Large intestine (tissue), 3 donors: ENCODE measurements around the gene ATG5. TPM values are rescaled to one million over a fixed set of nuclear protein-coding genes. Genes with fewer than 3 reads are reported as not detected.
"Not testable (repeated sequence)": the region's sequence is repeated elsewhere in the genome, so short reads cannot be mapped to it uniquely, and the experiment has no call there.

Source experiments
- DNase-seq, 2 donors: peaks; one replicate each; pipeline versions ENCODE4 v3.0.0 to v3.0.0-alpha.2; 2013
- H3K27ac ChIP-seq: one replicate; pipeline ENCODE4 v1.5.1; 2013; ENCODE audit warnings: low read length
- H3K27me3 ChIP-seq: 2 replicates; pipeline ENCODE4 v1.6.1; 2013; ENCODE audit warnings: low read length; ENCODE audit not compliant: control insufficient read depth, insufficient read depth
- H3K36me3 ChIP-seq: 2 replicates; pipeline ENCODE4 v1.6.1; 2013; ENCODE audit warnings: low read length; ENCODE audit not compliant: control insufficient read depth, insufficient read depth
- H3K4me1 ChIP-seq: one replicate; pipeline ENCODE4 v1.6.1; 2013; ENCODE audit warnings: low read length; ENCODE audit not compliant: control insufficient read depth, insufficient read depth
- H3K4me3 ChIP-seq: one replicate; pipeline ENCODE4 v1.5.1; 2013; ENCODE audit warnings: low read length
- H3K9me3 ChIP-seq: one replicate; pipeline ENCODE4 v1.6.1; 2013; ENCODE audit warnings: mild to moderate bottlenecking, low read depth, low read length, moderate library complexity; ENCODE audit not compliant: control insufficient read depth
- WGBS: methylation state at CpG from one replicate; pipeline ENCODE4 v1.1.5; 2013; ENCODE audit warnings: low lambda C conversion rate; ENCODE audit not compliant: insufficient coverage; 5-methylcytosine and 5-hydroxymethylcytosine counted together
- polyA plus RNA-seq: library from polyadenylated mRNA; unstranded; fragments of 120-200 nt; gene quantifications from one replicate; pipeline ENCODE4 v1.2.1, GENCODE V29; 2013

Gene ATG5
- polyA plus RNA-seq, 1 donor: 33.0 TPM

GRCh38 chr6:106286746-106287145 lies 38.8 kb downstream of the ATG5 start:
- Histone ChIP-seq H3K36me3 (peaks cover 4% of the 10 kb centered on the region), H3K9me3 (no peaks in the 10 kb centered on the region), H3K27ac (no peak overlapping the region), H3K27me3 (no peaks in the 10 kb centered on the region), H3K4me1 (no peaks in the 10 kb centered on the region), H3K4me3 (no peak overlapping the region)
- DNase-seq: no peak
- WGBS: no CpG with 5 or more reads among the region's 1 CpG

- no peak for DNase-seq
- Histone ChIP-seq H3K27me3 (no peaks in the 10 kb centered on the region), H3K27ac (no peak overlapping the region), H3K36me3 (peaks cover 9% of the 10 kb centered on the region), H3K4me1 (no peaks in the 10 kb centered on the region), H3K9me3 (no peaks in the 10 kb centered on the region), H3K4me3 (no peak overlapping the region)
- WGBS: 100% methylated on average over 3 of the region's 10 CpGs
Measured at GRCh38 chr6:106283481-106283880, 42.1 kb downstream of the ATG5 start.

DNA sequence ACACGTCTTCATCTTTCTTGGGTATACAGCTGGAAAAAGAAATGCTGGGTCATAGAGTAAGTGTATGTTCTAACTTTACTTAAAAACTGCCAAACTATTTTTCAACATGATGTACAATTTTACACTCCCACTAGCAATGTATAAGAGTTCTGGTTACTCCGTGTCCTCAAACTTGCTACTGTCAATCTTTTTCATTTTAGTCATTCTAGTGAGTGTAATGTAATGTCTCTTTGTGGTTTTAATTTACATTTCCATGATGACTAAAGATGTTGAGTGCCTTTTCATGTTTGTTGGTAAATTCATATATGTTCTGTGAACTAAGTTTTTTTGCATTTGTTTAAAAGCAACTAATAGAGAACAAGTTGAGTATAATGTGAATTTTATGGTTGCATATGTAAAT lies 43.9 kb downstream of the ATG5 start:
- H3K4me1 ChIP-seq: no peaks in the 10 kb centered on the region
- 100% methylated on average over 1 of the region's 2 CpGs for WGBS
- H3K36me3 ChIP-seq: peaks cover 15% of the 10 kb centered on the region
- no peak for DNase-seq
- H3K27ac ChIP-seq: no peak overlapping the region
- no peaks in the 10 kb centered on the region for H3K9me3 ChIP-seq
- no peaks in the 10 kb centered on the region for H3K27me3 ChIP-seq
- H3K4me3 ChIP-seq: no peak overlapping the region

DNA sequence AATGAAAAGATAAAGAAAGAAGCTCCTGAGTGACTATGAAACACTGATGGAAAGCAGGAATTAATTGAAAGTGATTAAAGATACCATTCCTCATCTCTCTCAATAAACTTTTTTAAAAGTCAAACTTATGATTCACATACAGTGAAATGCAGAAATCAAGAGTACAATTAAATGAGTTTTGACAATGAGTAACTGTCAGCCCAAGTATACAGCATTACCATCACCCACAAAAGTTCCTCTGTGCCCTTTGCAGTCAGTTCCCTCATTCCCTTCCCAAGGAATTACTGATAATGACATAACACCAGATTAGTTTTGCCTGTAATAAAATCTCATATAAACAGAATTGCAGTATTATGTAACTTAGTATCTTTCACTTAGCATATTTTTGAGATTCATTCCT lies 44.5 kb downstream of the ATG5 start:
- H3K4me1 ChIP-seq: no peaks in the 10 kb centered on the region
- no peaks in the 10 kb centered on the region for H3K27me3 ChIP-seq
- no peak overlapping the region for H3K4me3 ChIP-seq
- DNase-seq: no peak
- H3K27ac ChIP-seq: no peak overlapping the region
- H3K9me3 ChIP-seq: no peaks in the 10 kb centered on the region
- peaks cover 15% of the 10 kb centered on the region for H3K36me3 ChIP-seq

GRCh38 chr6:106279179-106279578 lies 46.4 kb downstream of the ATG5 start:
- DNase-seq: no peak
- no peak overlapping the region for H3K4me3 ChIP-seq
- WGBS: no CpG with 5 or more reads among the region's 1 CpG

GRCh38 chr6:106275692-106276091 lies 49.9 kb downstream of the ATG5 start:
- H3K27ac ChIP-seq: no peak overlapping the region
- no peaks in the 10 kb centered on the region for H3K4me1 ChIP-seq
- WGBS: 90% methylated on average over 2 of the region's 5 CpGs
- peaks cover 15% of the 10 kb centered on the region for H3K36me3 ChIP-seq
- no peaks in the 10 kb centered on the region for H3K9me3 ChIP-seq
- DNase-seq: no peak
- H3K4me3 ChIP-seq: no peak overlapping the region
- H3K27me3 ChIP-seq: no peaks in the 10 kb centered on the region

More at GRCh38 chr6:106279179-106279578, 46.4 kb downstream of the ATG5 start:
- H3K9me3 ChIP-seq: no peaks in the 10 kb centered on the region
- H3K4me1 ChIP-seq: no peaks in the 10 kb centered on the region
- H3K36me3 ChIP-seq: peaks cover 15% of the 10 kb centered on the region
- H3K27ac ChIP-seq: no peak overlapping the region
- no peaks in the 10 kb centered on the region for H3K27me3 ChIP-seq

DNA sequence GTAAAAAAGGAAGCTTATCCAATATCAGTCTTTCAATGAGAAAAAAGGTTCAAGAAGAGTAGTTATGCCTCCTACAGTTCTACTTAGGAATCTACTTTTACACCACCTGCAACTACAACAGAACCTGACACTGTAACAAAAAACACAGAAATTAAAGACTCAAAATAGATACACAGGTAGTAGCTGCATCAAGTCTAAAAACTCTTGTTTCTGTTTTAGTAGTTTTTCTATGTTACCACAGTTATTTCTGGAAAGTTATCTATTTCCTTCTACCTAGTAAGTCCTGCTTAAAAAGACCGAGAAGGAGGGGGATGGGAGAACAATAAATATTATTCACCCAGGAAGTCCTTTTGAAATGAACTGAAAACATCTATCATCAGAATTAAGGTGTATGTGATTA lies 52.5 kb downstream of the ATG5 start:
- H3K9me3 ChIP-seq: peaks cover 10% of the 10 kb centered on the region
- DNase-seq: no peak
- no peaks in the 10 kb centered on the region for H3K27me3 ChIP-seq
- H3K27ac ChIP-seq: no peak overlapping the region
- no CpG with 5 or more reads among the region's 1 CpG for WGBS
- H3K4me3 ChIP-seq: no peak overlapping the region
- no peaks in the 10 kb centered on the region for H3K4me1 ChIP-seq
- H3K36me3 ChIP-seq: peaks cover 3% of the 10 kb centered on the region

DNA sequence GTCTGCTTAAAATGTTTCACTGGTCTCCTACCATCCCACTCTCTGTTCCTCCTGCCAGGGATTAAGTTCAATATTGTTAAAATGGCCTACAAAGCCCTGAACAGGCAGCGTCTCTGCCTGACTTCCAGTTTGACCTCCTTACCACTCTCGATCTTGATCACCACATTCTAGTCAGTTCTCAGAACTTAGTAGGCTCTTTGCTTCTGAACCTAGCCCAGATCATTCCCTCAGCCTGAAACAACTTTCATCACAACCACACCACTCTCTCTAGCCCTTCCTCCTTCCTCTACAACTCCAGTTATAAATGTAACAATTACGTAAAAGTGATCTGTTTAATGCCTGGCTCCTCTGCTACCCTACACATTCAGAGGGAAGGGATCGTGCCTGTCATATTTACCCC lies 53.3 kb downstream of the ATG5 start:
- DNase-seq: no peak
- H3K4me3 ChIP-seq: no peak overlapping the region
- no peak overlapping the region for H3K27ac ChIP-seq
- H3K27me3 ChIP-seq: no peaks in the 10 kb centered on the region
- H3K36me3 ChIP-seq: no peaks in the 10 kb centered on the region
- no peaks in the 10 kb centered on the region for H3K4me1 ChIP-seq
- H3K9me3 ChIP-seq: peaks cover 13% of the 10 kb centered on the region
- 90% methylated on average over 2 of the region's 4 CpGs for WGBS

- DNase-seq: no peak
- Histone ChIP-seq H3K27me3 (no peaks in the 10 kb centered on the region), H3K4me1 (no peaks in the 10 kb centered on the region), H3K36me3 (no peaks in the 10 kb centered on the region), H3K27ac (no peak overlapping the region), H3K4me3 (no peak overlapping the region), H3K9me3 (peaks cover 19% of the 10 kb centered on the region)
- WGBS: 100% methylated on average over 1 of the region's 2 CpGs
Measured at GRCh38 chr6:106270414-106270813, 55.1 kb downstream of the ATG5 start.

DNA sequence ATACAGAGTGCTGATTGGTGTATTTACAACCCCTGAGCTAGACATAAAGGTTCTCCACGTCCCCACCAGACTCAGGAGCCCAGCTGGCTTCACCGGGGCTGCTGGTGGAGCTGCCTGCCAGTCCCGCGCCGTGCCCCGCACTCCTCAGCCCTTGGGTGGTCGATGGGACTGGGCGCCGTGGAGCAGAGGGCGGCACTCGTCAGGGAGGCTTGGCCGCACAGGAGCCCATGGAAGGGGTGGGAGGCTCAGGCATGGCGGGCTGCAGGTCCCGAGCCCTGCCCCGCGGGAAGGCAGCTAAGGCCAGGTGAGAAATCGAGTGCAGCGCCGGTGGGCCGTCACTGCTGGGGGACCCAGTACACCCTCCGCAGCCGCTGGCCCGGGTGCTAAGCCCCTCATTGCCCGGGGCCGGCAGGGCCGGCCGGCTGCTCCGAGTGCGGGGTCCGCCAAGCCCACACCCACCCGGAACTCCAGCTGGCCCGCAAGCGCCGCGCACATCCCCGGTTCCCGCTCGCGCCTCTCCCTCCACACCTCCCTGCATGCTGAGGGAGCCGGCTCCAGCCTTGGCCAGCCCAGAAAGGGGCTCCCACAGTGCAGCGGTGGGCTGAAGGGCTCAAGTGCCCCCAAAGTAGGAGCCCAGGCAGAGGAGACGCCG lies 56.2 kb downstream of the ATG5 start:
- H3K4me3 ChIP-seq, H3K27me3 ChIP-seq, H3K36me3 ChIP-seq, H3K27ac ChIP-seq, H3K4me1 ChIP-seq, DNase-seq: not testable (repeated sequence)
- peaks cover 21% of the 10 kb centered on the region for H3K9me3 ChIP-seq
- WGBS: no CpG with 5 or more reads among the region's 43 CpGs

DNA sequence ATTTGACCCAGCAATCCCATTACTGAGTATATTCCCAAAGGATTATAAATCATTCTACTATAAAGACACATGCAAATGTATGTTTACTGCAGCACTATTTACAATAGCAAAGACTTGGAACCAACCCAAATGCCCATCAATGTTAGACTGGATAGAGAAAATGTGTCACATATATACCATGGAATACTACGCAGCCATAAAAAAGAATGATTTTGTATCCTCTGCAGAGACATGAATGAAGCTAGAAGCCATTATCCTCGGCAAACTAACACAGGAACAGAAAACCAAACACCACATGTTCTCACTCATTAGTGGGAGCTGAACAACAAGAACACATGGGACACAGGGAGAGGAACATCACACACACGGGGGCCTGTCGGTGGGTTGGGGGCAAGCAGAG lies 57.1 kb downstream of the ATG5 start:
- H3K27me3 ChIP-seq, H3K4me1 ChIP-seq, DNase-seq, H3K4me3 ChIP-seq, H3K27ac ChIP-seq, H3K36me3 ChIP-seq: not testable (repeated sequence)
- no CpG with 5 or more reads among the region's 4 CpGs for WGBS
- H3K9me3 ChIP-seq: peaks cover 21% of the 10 kb centered on the region
